ENCODE data around the gene MBP. TPM values are rescaled to one million over a fixed set of nuclear protein-coding genes. Genes with fewer than 3 reads are reported as not detected.

Gene MBP
- total and polyA plus RNA-seq, 10 of the 15 experiments (the other 5 are each of a cell fraction or from before 2014, with no cell fraction given) = 12.2 to 67.8 (median 42.1) TPM

GRCh38 chr18:77127769-77128671 is 4.6 kb downstream of the MBP start (continued):
- TF ChIP-seq YY1 (IDR thresholded peaks at IDR 0.05; ENCODE audit: low read depth, low read length) (no peak), PAX8 (IDR thresholded peaks at IDR 0.05) (no peak), MTA3 (IDR thresholded peaks at IDR 0.05; ENCODE audit: borderline replicate concordance, low read length) (no peak), DPF2 (IDR thresholded peaks at IDR 0.05) (peak; percentile 76), ZBTB33 (IDR thresholded peaks at IDR 0.05) (no peak), POLR2AphosphoS5 (IDR thresholded peaks at IDR 0.05; ENCODE audit: low read length) (peak; percentile 74; the same call in 1 of the 2 replicates), POU2F2 (IDR thresholded peaks at IDR 0.05; ENCODE audit: borderline replicate concordance, low read depth, low read length) (no peak; the same call in 2 of the 3 replicates), SRF (IDR thresholded peaks at IDR 0.05; ENCODE audit: low read depth in 2 of 2, low read length in 2 of 2) (no peak), RELA (IDR thresholded peaks at IDR 0.05; ENCODE audit: borderline replicate concordance, partially characterized antibody) (no peak), NBN (IDR thresholded peaks at IDR 0.05) (peak; percentile 76), NKRF (conservative IDR thresholded peaks at IDR 0.05) (0 out of 2 replicates have a peak, but pooled peaks have one; percentile 25), YBX1 (IDR thresholded peaks at IDR 0.05) (no peak), REST (IDR thresholded peaks at IDR 0.05; ENCODE audit: low read depth, low read length) (no peak), PRDM15 (CRISPR knock-in tag; IDR thresholded peaks at IDR 0.05) (no peak), EP300 (IDR thresholded peaks at IDR 0.05; ENCODE audit: borderline replicate concordance in 1 of 2, control insufficient read depth in 1 of 2, low read depth in 2 of 2, low read length in 2 of 2) (peak in 1 of 2 experiments; percentile 72; a peak in 1 of 4 replicates), ETV6 (conservative IDR thresholded peaks at IDR 0.05 in 1 of 2, IDR thresholded peaks at IDR 0.05 in 1 of 2; ENCODE audit: borderline replicate concordance in 1 of 2, low read depth in 1 of 2) (no peak)

Measured in GM12878 (cell line).